H1 (cell line): ENCODE results near the gene RAB11B.

ENCODE experiments used
- EP300 ChIP-seq, 2 experiments: IDR thresholded peaks; 1 replicate in 1 of 2; 2 replicates in 1 of 2; pipeline ENCODE4 v1.6.1; 2011 to 2012; ENCODE audit warnings: low read depth in 2 of 2, low read length in 2 of 2, mild to moderate bottlenecking in 2 of 2, borderline replicate concordance in 1 of 2, inconsistent platforms in 1 of 2, moderate library complexity in 1 of 2
- GABPA ChIP-seq: IDR thresholded peaks from 2 replicates; pipeline ENCODE4 v1.6.1; 2011; ENCODE audit warnings: mild to moderate bottlenecking, low read length, moderate library complexity, borderline replicate concordance; ENCODE audit not compliant: insufficient read depth
- JUN ChIP-seq: IDR thresholded peaks from 2 replicates; pipeline ENCODE4 v1.6.1; 2011; ENCODE audit warnings: low read depth, mild to moderate bottlenecking, improper control_type of control experiment, low read length
- NRF1 ChIP-seq: IDR thresholded peaks from 2 replicates; pipeline ENCODE4 v1.6.1; 2011; ENCODE audit warnings: mild to moderate bottlenecking, low read depth, low read length, improper control_type of control experiment
- SIN3A ChIP-seq, 2 experiments: IDR thresholded peaks in 1 of 2; conservative IDR thresholded peaks in 1 of 2; 2 replicates each; pipeline ENCODE4 v1.6.1; 2011 to 2012; ENCODE audit warnings: low read length in 2 of 2, improper control_type of control experiment in 1 of 2, low read depth in 1 of 2, mild to moderate bottlenecking in 1 of 2
- YY1 ChIP-seq: IDR thresholded peaks from 2 replicates; pipeline ENCODE4 v1.6.1; 2011; ENCODE audit warnings: low read depth, mild to moderate bottlenecking, low read length
- TF ChIP-seq, protein P1 (sequence below), 3 experiments: IDR thresholded peaks; 1 replicate in 2 of 3; 2 replicates in 1 of 3; pipeline versions ENCODE4 v1.5.1 to v1.6.1; 2011; ENCODE audit warnings: low read length in 3 of 3, mild to moderate bottlenecking in 3 of 3, inconsistent platforms in 2 of 3, low read depth in 1 of 3, moderate library complexity in 1 of 3; ENCODE audit not compliant: insufficient read depth in 1 of 3; ENCODE audit errors: control extremely low read depth in 1 of 3
- TF ChIP-seq, protein P2 (sequence below): IDR thresholded peaks from 2 replicates; pipeline ENCODE4 v1.6.1; 2011; ENCODE audit warnings: low read length, improper control_type of control experiment

DNA sequence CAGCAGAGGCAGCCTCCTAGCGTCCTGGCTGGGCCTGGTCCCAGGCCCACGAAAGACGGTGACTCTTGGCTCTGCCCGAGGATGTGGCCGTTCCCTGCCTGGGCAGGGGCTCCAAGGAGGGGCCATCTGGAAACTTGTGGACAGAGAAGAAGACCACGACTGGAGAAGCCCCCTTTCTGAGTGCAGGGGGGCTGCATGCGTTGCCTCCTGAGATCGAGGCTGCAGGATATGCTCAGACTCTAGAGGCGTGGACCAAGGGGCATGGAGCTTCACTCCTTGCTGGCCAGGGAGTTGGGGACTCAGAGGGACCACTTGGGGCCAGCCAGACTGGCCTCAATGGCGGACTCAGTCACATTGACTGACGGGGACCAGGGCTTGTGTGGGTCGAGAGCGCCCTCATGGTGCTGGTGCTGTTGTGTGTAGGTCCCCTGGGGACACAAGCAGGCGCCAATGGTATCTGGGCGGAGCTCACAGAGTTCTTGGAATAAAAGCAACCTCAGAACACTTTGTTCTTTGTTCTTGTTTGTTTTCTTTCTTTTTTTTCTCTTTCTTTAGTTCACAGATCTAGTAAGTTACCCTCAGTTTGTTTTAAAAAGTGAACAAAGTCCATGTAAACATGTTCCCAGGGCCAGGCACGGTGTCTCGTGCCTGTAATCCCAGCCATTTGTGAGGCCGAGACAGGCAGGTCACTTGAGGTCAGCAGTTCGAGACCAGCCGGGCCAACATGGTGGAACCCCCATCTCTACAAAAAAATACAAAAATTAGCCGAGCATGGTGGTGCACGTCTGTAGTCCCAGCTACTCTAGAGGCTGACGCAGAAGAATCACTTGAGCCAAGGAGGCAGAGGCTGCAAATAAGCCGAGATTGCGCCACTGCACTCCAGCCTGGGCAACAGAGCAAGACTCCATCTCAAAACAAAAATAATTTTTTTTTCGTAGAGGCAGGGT lies 16.0 kb upstream of the RAB11B start:
- TF ChIP-seq NRF1, result no peak
- TF ChIP-seq SIN3A (conservative IDR thresholded peaks at IDR 0.05 in 1 of 2, IDR thresholded peaks at IDR 0.05 in 1 of 2; ENCODE audit: low read depth in 1 of 2, low read length in 2 of 2), result no peak
- TF ChIP-seq, protein P1, sequence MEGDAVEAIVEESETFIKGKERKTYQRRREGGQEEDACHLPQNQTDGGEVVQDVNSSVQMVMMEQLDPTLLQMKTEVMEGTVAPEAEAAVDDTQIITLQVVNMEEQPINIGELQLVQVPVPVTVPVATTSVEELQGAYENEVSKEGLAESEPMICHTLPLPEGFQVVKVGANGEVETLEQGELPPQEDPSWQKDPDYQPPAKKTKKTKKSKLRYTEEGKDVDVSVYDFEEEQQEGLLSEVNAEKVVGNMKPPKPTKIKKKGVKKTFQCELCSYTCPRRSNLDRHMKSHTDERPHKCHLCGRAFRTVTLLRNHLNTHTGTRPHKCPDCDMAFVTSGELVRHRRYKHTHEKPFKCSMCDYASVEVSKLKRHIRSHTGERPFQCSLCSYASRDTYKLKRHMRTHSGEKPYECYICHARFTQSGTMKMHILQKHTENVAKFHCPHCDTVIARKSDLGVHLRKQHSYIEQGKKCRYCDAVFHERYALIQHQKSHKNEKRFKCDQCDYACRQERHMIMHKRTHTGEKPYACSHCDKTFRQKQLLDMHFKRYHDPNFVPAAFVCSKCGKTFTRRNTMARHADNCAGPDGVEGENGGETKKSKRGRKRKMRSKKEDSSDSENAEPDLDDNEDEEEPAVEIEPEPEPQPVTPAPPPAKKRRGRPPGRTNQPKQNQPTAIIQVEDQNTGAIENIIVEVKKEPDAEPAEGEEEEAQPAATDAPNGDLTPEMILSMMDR (IDR thresholded peaks at IDR 0.05; ENCODE audit: control extremely low read depth in 1 of 3, insufficient read depth in 1 of 3, low read depth in 1 of 3, low read length in 3 of 3), result peak in 2 of 3 experiments; percentile 24 to 31; a peak in 2 of 4 replicates
- TF ChIP-seq, protein P2, sequence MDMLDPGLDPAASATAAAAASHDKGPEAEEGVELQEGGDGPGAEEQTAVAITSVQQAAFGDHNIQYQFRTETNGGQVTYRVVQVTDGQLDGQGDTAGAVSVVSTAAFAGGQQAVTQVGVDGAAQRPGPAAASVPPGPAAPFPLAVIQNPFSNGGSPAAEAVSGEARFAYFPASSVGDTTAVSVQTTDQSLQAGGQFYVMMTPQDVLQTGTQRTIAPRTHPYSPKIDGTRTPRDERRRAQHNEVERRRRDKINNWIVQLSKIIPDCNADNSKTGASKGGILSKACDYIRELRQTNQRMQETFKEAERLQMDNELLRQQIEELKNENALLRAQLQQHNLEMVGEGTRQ, result no peak
- no peak for TF ChIP-seq EP300 (IDR thresholded peaks at IDR 0.05; ENCODE audit: borderline replicate concordance in 1 of 2, low read depth in 2 of 2, low read length in 2 of 2)
- no peak for TF ChIP-seq GABPA
- no peak for TF ChIP-seq YY1
- TF ChIP-seq JUN, result no peak
